Measurements from ENCODE around the gene CNTN2.

DNA sequence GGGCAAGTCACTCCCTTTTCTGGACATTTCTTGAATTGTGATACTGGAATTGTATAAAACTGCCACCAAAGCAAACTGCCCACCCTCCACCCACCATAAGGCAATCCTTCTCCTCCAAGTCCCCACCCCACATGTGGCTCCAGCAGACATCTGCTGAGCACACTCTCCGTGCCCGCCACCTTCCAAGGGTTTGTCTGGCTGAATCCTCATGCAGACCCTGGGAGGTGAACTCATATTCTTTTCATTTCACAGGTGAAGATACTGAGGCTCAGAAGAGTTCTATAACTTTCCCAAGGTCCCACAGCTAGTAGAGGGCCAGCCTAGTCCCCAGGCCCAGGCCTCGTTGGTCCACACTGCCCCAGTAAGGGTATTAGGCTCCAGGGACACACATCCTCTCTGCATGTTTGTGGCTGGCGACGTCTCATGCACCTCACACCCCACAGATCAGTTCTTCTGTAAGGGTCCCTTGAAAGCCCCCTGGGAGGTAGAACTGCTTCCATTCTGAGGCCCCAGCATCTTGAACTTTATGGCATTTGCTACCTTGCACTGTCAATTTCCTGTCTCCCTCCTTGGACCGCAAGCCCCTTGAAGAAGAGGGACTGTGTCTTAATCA lies 14.1 kb downstream of the CNTN2 start:
- TF ChIP-seq, protein P1, sequence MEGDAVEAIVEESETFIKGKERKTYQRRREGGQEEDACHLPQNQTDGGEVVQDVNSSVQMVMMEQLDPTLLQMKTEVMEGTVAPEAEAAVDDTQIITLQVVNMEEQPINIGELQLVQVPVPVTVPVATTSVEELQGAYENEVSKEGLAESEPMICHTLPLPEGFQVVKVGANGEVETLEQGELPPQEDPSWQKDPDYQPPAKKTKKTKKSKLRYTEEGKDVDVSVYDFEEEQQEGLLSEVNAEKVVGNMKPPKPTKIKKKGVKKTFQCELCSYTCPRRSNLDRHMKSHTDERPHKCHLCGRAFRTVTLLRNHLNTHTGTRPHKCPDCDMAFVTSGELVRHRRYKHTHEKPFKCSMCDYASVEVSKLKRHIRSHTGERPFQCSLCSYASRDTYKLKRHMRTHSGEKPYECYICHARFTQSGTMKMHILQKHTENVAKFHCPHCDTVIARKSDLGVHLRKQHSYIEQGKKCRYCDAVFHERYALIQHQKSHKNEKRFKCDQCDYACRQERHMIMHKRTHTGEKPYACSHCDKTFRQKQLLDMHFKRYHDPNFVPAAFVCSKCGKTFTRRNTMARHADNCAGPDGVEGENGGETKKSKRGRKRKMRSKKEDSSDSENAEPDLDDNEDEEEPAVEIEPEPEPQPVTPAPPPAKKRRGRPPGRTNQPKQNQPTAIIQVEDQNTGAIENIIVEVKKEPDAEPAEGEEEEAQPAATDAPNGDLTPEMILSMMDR (conservative IDR thresholded peaks at IDR 0.05) = no peak
- TF ChIP-seq ZFX (IDR thresholded peaks at IDR 0.05) = no peak
